CD4-positive, alpha-beta T cell treated with Interleukin-10 for 1 hour (primary cell): ENCODE results near the gene CTSW.

Experiments used
- DNase-seq: peaks from one replicate; pipeline ENCODE4 v3.0.0-alpha.2; 2020

CTSW gene

GRCh38 chr11:65868076-65868667 lies 11.5 kb upstream of the CTSW start:
- peak; percentile 45 for DNase-seq

DNA sequence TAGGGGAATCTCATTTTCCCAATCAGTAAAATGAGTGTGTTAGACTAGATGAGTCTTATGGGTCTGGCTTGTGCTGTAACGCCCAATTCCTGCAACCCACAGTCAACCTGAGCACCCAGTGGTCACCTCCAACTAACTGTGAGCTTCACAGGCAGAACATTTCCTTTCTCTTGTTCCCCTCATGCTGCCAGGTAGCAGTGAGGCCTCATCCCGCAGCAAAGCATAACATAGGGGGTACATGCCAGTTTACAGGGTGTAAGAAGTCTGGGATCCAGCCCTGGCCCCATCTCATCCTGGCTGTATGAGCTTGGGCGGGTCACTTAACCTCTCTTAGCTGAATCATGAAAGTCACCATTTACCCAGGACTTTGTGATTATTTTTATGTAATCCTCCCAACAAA lies 10.7 kb upstream of the CTSW start:
- DNase-seq, result no peak

DNA sequence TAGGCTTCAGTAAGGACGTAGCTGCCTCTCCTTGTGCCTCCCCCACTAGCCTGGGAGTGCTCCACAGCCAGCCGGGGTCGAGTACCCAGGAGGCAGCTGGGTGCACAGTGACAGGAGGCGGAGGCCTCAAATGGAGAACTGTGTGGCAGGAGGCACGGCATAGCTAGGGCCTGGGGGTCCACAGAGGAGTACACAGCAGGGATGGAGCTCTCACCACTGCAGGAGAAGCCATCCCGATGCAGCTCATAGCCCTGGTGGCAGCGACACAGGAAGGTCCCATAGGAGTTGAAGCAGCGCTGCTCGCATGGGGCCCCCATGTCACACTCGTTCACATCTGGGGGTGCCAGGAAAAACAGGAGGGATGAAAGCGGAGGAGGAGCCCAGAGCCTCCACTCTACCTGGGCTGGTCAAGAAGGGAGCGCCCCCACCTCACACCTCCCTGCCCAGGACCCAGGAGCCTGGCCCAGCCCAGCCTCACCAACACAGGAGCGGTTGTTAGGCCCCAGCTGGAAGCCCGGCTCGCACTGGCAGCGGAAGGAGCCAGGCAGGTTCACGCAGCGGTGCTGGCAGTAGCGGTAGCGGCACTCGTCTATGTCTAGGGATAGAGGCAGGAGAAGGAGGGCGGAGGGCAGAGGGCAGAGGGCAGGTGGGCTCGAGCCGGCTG lies 9.9 kb upstream of the CTSW start:
- no peak for DNase-seq

DNA sequence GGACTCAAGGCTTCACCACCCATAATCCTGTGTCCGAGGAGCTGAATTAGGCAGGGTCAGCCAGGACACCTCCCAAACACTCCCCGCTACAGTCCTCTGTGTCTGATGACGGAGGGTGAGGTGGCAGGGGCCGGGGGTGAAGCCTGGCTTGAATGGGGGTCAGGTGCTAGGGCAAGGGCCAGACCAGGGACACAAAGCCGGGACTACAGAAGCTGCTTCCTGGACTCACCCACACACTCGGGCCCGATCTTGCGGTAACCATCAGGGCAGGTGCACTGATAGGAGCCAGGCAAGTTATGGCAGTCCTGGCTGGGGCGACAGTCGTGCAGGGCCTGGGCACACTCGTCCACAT lies 9.4 kb upstream of the CTSW start:
- DNase-seq, result no peak

DNA sequence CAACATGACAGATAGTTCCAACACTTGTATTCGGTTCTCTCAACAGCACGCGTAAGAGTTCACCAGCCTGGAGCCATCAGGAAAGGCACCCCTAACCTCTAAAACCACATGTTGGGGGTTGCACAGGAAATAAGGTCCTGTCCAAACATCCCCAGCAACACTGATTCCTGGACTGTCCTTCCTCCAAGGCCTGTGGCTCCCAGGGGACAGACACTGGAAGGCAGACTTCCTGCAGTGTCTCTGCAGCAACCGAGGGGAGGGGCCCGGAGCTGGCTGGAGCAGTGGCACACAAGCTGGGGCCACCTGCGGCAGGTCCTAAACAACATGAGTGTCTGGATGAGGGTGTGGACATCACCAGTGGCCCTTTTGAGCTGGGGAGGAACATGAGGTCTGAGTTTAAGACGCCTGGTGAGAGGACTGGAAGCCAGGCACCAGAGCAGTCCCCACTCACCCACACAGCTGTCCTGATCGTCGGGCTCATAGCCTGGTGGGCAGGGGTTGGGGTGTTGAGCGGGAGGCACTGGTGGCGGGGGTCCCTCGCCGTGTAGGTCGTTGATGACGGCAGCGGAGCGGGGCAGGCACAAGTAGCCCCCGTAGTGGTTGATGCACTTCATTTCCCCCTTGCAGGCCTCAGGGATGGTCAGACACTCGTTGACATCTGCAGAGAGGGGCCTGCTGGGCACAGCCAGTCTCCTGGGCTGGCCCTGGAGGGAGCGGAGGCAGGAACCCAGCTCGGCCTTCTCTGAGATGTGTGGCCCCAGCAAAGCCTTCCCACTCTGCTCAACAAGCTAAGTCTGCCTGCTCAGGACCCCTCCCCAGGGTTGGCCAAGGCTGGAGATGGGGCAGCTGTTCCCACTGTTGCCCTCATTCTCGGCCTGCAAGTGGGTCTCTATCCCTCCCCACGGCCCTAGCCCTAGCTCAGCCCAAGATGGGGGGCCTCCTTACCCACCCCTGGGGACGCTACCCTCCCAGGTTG lies 8.6 kb upstream of the CTSW start:
- DNase-seq, result no peak

- DNase-seq, result no peak
Measured at GRCh38 chr11:65871811-65872548, 7.7 kb upstream of the CTSW start.

GRCh38 chr11:65872586-65873317 lies 6.9 kb upstream of the CTSW start, which contains the start of gene EFEMP2:
Gene EFEMP2, minus strand, starts transcription at chr11:65872800. Its CDS starts 446 bp downstream, at chr11:65872354.
- no peak for DNase-seq

- peak; percentile 98 for DNase-seq
Measured at GRCh38 chr11:65873318-65874156, 6.1 kb upstream of the CTSW start.

DNA sequence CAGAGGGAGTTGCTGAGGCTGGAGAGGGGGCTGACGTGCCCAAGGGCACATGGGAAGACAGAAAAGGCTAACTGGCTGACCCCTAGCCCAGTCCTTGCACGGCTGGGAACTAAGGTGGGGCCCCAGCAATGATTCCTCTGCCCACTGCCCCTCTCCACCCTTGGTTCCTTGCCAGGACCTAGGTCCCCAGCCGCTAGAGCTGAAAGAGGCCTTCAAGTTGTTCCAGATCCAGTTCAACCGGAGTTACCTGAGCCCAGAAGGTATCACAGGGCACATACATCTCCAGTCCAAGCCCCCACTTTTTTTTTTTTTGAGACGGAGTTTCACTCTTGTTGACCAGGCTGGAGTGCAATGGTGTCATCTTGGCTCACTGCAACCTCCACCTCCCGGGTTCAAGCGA lies 390 bp downstream of the CTSW start:
- DNase-seq, result no peak

GRCh38 chr11:65880844-65881421 lies 1.3 kb downstream of the CTSW start:
- no peak for DNase-seq

DNA sequence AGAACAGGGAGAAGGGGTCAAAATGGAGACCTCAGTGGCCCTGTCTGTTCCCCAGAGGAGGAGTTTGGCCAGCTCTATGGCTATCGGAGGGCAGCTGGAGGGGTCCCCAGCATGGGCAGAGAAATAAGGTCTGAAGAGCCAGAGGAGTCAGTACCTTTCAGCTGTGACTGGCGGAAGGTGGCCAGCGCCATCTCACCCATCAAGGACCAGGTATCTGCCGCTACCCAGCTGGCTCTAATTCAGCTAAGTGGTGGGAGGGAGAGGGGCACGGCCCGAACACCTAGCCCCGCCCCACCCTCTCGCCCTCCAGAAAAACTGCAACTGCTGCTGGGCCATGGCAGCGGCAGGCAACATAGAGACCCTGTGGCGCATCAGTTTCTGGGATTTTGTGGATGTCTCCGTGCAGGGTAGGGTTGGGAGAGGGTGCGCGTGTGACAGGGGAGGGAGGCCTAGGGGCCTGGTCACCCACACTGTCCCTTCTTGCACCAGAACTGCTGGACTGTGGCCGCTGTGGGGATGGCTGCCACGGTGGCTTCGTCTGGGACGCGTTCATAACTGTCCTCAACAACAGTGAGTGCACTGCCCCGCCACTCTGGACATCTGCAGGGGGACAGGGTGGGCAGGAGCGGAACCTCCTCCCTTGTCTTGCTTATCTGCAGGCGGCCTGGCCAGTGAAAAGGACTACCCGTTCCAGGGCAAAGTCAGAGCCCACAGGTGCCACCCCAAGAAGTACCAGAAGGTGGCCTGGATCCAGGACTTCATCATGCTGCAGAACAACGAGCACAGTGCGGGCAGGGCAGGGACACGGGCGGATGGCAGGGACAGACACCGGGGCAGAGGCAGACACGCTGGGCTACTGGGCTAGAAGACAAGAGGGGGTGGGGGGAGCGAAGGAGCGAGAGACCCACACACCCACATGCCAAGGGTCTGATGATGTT lies 2.8 kb downstream of the CTSW start:
- no peak for DNase-seq

- no peak for DNase-seq
Measured at GRCh38 chr11:65883058-65883761, 3.6 kb downstream of the CTSW start.

- DNase-seq, result no peak
Measured at GRCh38 chr11:65883786-65884715, 4.4 kb downstream of the CTSW start.

GRCh38 chr11:65884716-65885092 lies 5.1 kb downstream of the CTSW start:
- DNase-seq, result peak; percentile 87

GRCh38 chr11:65885231-65885630 lies 5.6 kb downstream of the CTSW start:
- DNase-seq, result no peak

GRCh38 chr11:65885808-65886536 lies 6.3 kb downstream of the CTSW start:
- DNase-seq, result no peak
